ENCODE measurements around the gene RMND5B. TPM values are rescaled to one million over a fixed set of nuclear protein-coding genes. Genes with fewer than 3 reads are reported as not detected.

RMND5B gene
- total RNA-seq, 2 donors from 2014 or later = 25.7 to 49.8 TPM

DNA sequence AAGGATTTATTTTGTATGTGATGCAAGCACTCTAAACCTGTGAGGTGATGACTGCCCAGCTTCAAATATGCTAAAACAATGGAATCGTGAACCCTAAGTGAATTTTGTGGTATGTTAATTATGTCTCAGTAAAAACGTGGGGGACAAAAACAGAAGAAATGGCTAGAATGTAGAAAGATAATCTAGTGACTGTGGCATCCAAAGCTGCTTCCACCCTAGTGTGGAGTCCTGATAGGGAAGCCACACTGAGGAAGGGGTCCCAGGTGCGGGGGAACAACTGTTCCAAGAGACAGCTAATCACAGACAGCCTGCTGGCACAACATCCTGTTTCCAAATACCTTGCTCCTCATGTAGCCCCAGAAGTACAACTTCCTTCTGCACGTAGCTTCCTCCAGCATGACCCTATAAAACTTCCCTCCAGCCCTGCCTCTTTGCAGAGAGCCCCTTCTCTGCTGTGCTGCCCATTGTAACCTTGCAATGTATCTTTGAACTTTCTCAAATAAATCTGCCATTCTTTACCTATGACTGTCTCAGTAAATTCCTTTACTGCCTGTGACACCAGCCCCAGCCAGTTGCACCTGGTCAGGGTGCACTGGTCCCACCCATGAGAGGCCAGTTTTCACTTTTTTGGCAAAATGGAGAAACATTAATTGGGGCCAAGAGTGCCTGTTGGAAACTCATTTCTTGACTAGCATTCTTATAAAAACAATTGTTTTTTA, 51.5 kb downstream of the RMND5B start:
- intact Hi-C loops (cut with DNase I) = no loop called here
- no peaks in the 10 kb centered on the region for H3K27me3 ChIP-seq
- no peak overlapping the region for H3K4me3 ChIP-seq
- no peaks in the 10 kb centered on the region for H3K36me3 ChIP-seq (replicated peaks in 1 of 2; ENCODE audit: insufficient read depth in 1 of 2, low read depth in 2 of 2)
- TF ChIP-seq, protein P1, sequence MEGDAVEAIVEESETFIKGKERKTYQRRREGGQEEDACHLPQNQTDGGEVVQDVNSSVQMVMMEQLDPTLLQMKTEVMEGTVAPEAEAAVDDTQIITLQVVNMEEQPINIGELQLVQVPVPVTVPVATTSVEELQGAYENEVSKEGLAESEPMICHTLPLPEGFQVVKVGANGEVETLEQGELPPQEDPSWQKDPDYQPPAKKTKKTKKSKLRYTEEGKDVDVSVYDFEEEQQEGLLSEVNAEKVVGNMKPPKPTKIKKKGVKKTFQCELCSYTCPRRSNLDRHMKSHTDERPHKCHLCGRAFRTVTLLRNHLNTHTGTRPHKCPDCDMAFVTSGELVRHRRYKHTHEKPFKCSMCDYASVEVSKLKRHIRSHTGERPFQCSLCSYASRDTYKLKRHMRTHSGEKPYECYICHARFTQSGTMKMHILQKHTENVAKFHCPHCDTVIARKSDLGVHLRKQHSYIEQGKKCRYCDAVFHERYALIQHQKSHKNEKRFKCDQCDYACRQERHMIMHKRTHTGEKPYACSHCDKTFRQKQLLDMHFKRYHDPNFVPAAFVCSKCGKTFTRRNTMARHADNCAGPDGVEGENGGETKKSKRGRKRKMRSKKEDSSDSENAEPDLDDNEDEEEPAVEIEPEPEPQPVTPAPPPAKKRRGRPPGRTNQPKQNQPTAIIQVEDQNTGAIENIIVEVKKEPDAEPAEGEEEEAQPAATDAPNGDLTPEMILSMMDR (IDR thresholded peaks at IDR 0.05) = no peak
- TF ChIP-seq POLR2A (IDR thresholded peaks at IDR 0.05) = no peak
- no peaks in the 10 kb centered on the region for H3K9me3 ChIP-seq
- no peak overlapping the region for H3K27ac ChIP-seq
- 29 to 40% methylated on average over 4 of the region's 4 CpGs for WGBS, 2 donors
- H3K4me1 ChIP-seq = no peaks in the 10 kb centered on the region
- ATAC-seq (no peak), DNase-seq (no peak)

DNA sequence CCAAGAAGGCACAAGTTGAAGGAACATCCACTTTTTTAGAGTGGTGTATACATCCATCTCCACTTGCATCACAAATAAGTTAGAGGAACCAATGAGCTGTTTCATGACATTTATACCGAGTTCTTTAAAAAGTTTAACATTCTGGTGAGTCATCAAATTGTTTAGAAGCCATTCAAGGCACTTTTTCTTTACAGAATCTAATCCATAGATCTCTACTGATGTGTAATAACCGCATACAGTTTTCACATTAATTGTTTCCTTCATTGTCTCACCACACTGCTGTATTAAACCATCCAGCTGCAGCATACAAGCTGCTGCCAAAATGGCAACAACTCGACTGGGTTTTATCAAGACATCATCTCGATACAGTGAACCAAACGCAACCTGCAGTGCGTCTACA, 55.6 kb downstream of the RMND5B start:
- 69 to 73% methylated on average over 6 of the region's 6 CpGs for WGBS, 2 donors
- no peaks in the 10 kb centered on the region for H3K27me3 ChIP-seq
- H3K36me3 ChIP-seq (replicated peaks in 1 of 2; ENCODE audit: insufficient read depth in 1 of 2, low read depth in 2 of 2) = no peaks in the 10 kb centered on the region
- intact Hi-C loops (cut with DNase I) = no loop called here
- H3K4me3 ChIP-seq = no peak overlapping the region
- no peaks in the 10 kb centered on the region for H3K9me3 ChIP-seq
- no peak overlapping the region for H3K27ac ChIP-seq
- TF ChIP-seq POLR2A (IDR thresholded peaks at IDR 0.05) = no peak
- TF ChIP-seq, protein P1 (IDR thresholded peaks at IDR 0.05) = no peak
- no peak for ATAC-seq
- DNase-seq = no peak
- H3K4me1 ChIP-seq = no peaks in the 10 kb centered on the region

DNA sequence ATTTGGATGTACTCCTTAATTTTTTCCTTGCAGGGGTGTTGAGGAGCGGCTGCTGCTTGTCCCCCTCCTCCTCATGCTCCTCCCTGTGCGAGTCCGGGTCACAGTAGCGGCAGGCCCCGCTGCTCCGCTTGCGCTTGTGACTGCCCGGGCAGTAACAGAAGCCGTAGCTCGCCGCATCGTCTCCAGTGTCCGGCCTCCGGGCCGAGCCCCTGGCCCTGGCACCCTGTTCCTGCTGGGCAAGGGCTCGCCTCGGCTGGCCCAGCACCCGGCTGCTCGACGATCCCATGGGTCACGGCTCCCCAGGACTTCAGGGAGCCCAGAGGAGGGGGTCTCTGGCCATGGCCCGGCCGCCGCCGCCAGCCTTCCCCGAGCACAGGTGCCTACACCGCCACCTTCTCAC, 56.2 kb downstream of the RMND5B start, which contains the start of gene GMCL2:
Gene GMCL2 (minus strand): TSS at position 358 of the 400 bp plus-strand sequence. CDS start 72 bp downstream, at position 286.
- TF ChIP-seq, protein P1 (IDR thresholded peaks at IDR 0.05) = no peak
- TF ChIP-seq POLR2A (IDR thresholded peaks at IDR 0.05) = no peak
- 64 to 86% methylated on average over 21 to 23 of the region's 27 CpGs for WGBS, 2 donors
- Histone ChIP-seq H3K27ac (no peak within 1 kb of the TSS), H3K27me3 (peaks cover 0 to 2% of the 10 kb centered on the region in 2 donors), H3K36me3 (replicated peaks in 1 of 2; ENCODE audit: insufficient read depth in 1 of 2, low read depth in 2 of 2) (no peaks in the 10 kb centered on the region), H3K4me3 (no peak within 1 kb of the TSS), H3K9me3 (no peaks in the 10 kb centered on the region), H3K4me1 (no peaks in the 10 kb centered on the region)
- intact Hi-C loops (cut with DNase I) = no loop called here
- DNase-seq (no peak), ATAC-seq (no peak)

DNA sequence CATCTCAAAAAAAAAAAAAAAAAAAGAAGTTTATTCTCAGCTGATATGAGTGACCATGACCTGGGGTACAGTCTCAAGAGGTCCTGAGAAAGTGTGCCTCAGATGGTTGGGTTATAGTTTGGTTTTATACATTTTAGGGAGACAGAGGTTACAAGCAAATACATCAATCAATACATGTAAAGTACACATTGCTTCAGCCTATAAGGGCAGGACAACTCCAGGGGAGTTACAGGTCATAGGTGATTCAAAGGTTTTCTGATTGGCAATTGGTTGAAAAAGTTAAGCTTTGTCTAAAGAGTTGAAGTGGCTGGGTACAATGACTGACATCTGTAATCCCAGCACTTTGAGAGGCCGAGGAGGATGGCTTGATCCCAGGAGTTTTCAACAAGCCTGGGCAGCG, 58.6 kb downstream of the RMND5B start:
- intact Hi-C loops (cut with DNase I) = no loop called here
- 38 to 41% methylated on average over 2 of the region's 2 CpGs for WGBS, 2 donors
- DNase-seq (no peak), ATAC-seq (no peak)
- Histone ChIP-seq H3K4me1 (no peaks in the 10 kb centered on the region), H3K36me3 (replicated peaks in 1 of 2; ENCODE audit: insufficient read depth in 1 of 2, low read depth in 2 of 2) (no peaks in the 10 kb centered on the region), H3K4me3 (no peak overlapping the region), H3K27me3 (peaks cover 0 to 4% of the 10 kb centered on the region in 2 donors), H3K27ac (no peak overlapping the region), H3K9me3 (no peaks in the 10 kb centered on the region)
- no peak for TF ChIP-seq POLR2A (IDR thresholded peaks at IDR 0.05)
- TF ChIP-seq, protein P1 (IDR thresholded peaks at IDR 0.05) = no peak

DNA sequence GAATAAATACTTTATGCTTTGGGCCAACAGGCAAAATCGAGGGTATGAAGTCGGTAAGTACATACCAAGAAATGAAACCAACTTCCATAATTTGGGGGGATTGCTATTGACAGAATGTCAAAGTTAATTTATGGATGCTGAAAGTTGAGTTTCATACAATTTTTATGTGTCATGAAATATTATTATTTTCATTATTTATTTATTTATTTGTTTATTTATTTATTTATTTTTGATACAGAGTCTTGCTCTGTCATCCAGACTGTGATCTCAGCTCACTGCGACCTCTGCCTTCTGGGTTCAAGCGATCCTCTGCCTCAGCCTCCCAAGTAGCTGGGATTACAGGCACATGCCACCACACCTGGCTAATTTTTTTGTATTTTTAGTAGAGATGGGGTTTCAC, 60.8 kb downstream of the RMND5B start:
- intact Hi-C loops (cut with DNase I) = no loop called here
- Histone ChIP-seq H3K36me3 (replicated peaks in 1 of 2; ENCODE audit: insufficient read depth in 1 of 2, low read depth in 2 of 2) (no peaks in the 10 kb centered on the region), H3K4me3 (no peak overlapping the region), H3K27ac (no peak overlapping the region), H3K27me3 (peaks cover 0 to 4% of the 10 kb centered on the region in 2 donors), H3K9me3 (no peaks in the 10 kb centered on the region), H3K4me1 (no peaks in the 10 kb centered on the region)
- ATAC-seq = no peak
- 73% methylated on average over 4 of the region's 4 CpGs for WGBS, 2 donors
- DNase-seq = no peak
- no peak for TF ChIP-seq POLR2A (IDR thresholded peaks at IDR 0.05)
- TF ChIP-seq, protein P1 (IDR thresholded peaks at IDR 0.05) = no peak

Measured in body of pancreas (tissue), 4 donors.